Lung (tissue), 12 donors: ENCODE data around the gene ACSF3. TPM values are rescaled to one million over a fixed set of nuclear protein-coding genes. Genes with fewer than 3 reads are reported as not detected.
A peak's percentile ranks its signal among the peaks of the same experiment; 100 is the strongest.

ENCODE experiments used
- ATAC-seq: fragments of 200-7000 bp; cut with Tn5 transposase; one replicate; pipeline ENCODE4 v1.9.1; 2020; ENCODE audit warnings: moderate number of reproducible peaks; ENCODE audit not compliant: insufficient read depth, low FRiP score
- DNase-seq, 3 donors: peaks; one replicate each; pipeline ENCODE4 v3.0.0-alpha.2; 2013 to 2017
- H3K27ac ChIP-seq, 2 donors: one replicate each; pipeline ENCODE4 v1.5.1; 2013; ENCODE audit warnings: mild to moderate bottlenecking in 2 of 2, moderate library complexity in 2 of 2, control low read depth in 1 of 2, inconsistent platforms in 1 of 2, low read depth in 1 of 2, low read length in 1 of 2
- H3K27me3 ChIP-seq, 3 donors: one replicate each; pipeline ENCODE4 v1.5.1; 2013; ENCODE audit warnings: low read length in 2 of 3; ENCODE audit not compliant: control insufficient read depth in 3 of 3, insufficient read depth in 3 of 3
- H3K36me3 ChIP-seq, 4 donors: one replicate each; pipeline ENCODE4 v1.5.1; 2013; ENCODE audit warnings: low read length in 4 of 4, mild to moderate bottlenecking in 1 of 4, moderate library complexity in 1 of 4; ENCODE audit not compliant: control insufficient read depth in 4 of 4, insufficient read depth in 4 of 4
- H3K4me1 ChIP-seq, 5 donors: one replicate each; pipeline ENCODE4 v1.5.1; 2013; ENCODE audit warnings: low read length in 5 of 5, mild to moderate bottlenecking in 2 of 5, moderate library complexity in 1 of 5; ENCODE audit not compliant: control insufficient read depth in 5 of 5, insufficient read depth in 5 of 5
- H3K4me3 ChIP-seq: one replicate; pipeline ENCODE4 v1.5.1; 2013; ENCODE audit warnings: mild to moderate bottlenecking, control low read depth, moderate library complexity
- H3K9ac ChIP-seq, 2 donors: one replicate each; pipeline ENCODE4 v1.5.1; 2013; ENCODE audit warnings: low read length in 2 of 2, control low read depth in 1 of 2; ENCODE audit not compliant: insufficient read depth in 1 of 2
- H3K9me3 ChIP-seq, 4 donors: one replicate each; pipeline ENCODE4 v1.5.1; 2013; ENCODE audit warnings: low read length in 3 of 4, mild to moderate bottlenecking in 1 of 4, moderate library complexity in 1 of 4; ENCODE audit not compliant: control insufficient read depth in 4 of 4, insufficient read depth in 3 of 4
- CTCF ChIP-seq: IDR thresholded peaks from 2 replicates; pipeline ENCODE4 v1.5.1; 2012; ENCODE audit warnings: mild to moderate bottlenecking; ENCODE audit errors: control extremely low read depth, extremely low read depth
- WGBS, 2 donors: extraction: QIAGEN DNeasy Blood & Tissue Kit; methylation state at CpG; one replicate each; pipeline ENCODE4 v1.1.7; 2013; 5-methylcytosine and 5-hydroxymethylcytosine counted together
- polyA plus RNA-seq, 2 donors: library from polyadenylated mRNA; stranded (reverse); fragments of 200-250 nt; gene quantifications; one replicate each; pipeline ENCODE4 v1.2.1, GENCODE V29; 2013
- total RNA-seq, 2 donors: library from RNA; depleted of rRNA in 1 of 2; stranded (reverse); fragments of >200 nt in 1 of 2; gene quantifications; one replicate each; pipeline ENCODE4 v1.2.1, GENCODE V29; 2014 to 2021
- donor health status: control.
- donor health status: control.
- donor health status: Bipolar disorder and iron deficiency.
- donor health status: healthy.
- donor health status: DM: yes; HTN: yes; CAD: no.

The ACSF3 gene
- total and polyA plus RNA-seq, 4 donors: 17.4 to 33.6 (median 31.2) TPM

- H3K9ac ChIP-seq: no peak overlapping the region
- TF ChIP-seq CTCF: no peak
- H3K4me3 ChIP-seq: no peak overlapping the region
- no peaks in the 10 kb centered on the region for H3K27me3 ChIP-seq
- H3K9me3 ChIP-seq: no peaks in the 10 kb centered on the region
- DNase-seq (no peak), ATAC-seq (no peak)
- peaks cover 3 to 19% (median 12%) of the 10 kb centered on the region in 4 donors for H3K36me3 ChIP-seq
- no peak overlapping the region for H3K27ac ChIP-seq
- H3K4me1 ChIP-seq: peaks cover 5 to 21% (median 15%) of the 10 kb centered on the region in 5 donors
- WGBS, 2 donors: 81 to 88% methylated on average over 19 of the region's 19 CpGs
Measured at GRCh38 chr16:89153848-89154271, 60.2 kb downstream of the ACSF3 start.

GRCh38 chr16:89154390-89155183 lies 60.9 kb downstream of the ACSF3 start:
- Histone ChIP-seq H3K4me1 (peaks cover 5 to 21% (median 15%) of the 10 kb centered on the region in 5 donors), H3K27ac (no peak overlapping the region), H3K9ac (no peak overlapping the region), H3K4me3 (no peak overlapping the region), H3K9me3 (no peaks in the 10 kb centered on the region), H3K36me3 (peaks cover 3 to 12% (median 9%) of the 10 kb centered on the region in 4 donors), H3K27me3 (peaks cover 0 to 5% (median 0%) of the 10 kb centered on the region in 3 donors)
- WGBS, 2 donors: 63 to 74% methylated on average over 24 of the region's 24 CpGs
- no peak for ATAC-seq
- DNase-seq: no peak
- TF ChIP-seq CTCF: no peak

- no peaks in the 10 kb centered on the region for H3K9me3 ChIP-seq
- peak; percentile 87 to 93 (median 88) for DNase-seq
- H3K4me3 ChIP-seq: no peak overlapping the region
- peak overlapping the region in 1 of 2 donors; percentile 12 for H3K27ac ChIP-seq
- ATAC-seq: peak; percentile 7
- whole genome bisulfite sequencing, 2 donors: 31 to 50% methylated on average over 19 of the region's 19 CpGs
- H3K27me3 ChIP-seq: peaks cover 0 to 6% (median 0%) of the 10 kb centered on the region in 3 donors
- no peak for TF ChIP-seq CTCF
- peaks cover 5 to 21% (median 15%) of the 10 kb centered on the region in 5 donors for H3K4me1 ChIP-seq
- H3K36me3 ChIP-seq: peaks cover 0 to 11% (median 6%) of the 10 kb centered on the region in 4 donors
- H3K9ac ChIP-seq: no peak overlapping the region
Measured at GRCh38 chr16:89155184-89155679, 61.6 kb downstream of the ACSF3 start.
